Activated CD4-positive, alpha-beta T cell treated with anti-CD3 and anti-CD28 coated beads for 48 hours (primary cell): Measurements from ENCODE around the gene TVP23B.
"Not testable (repeated sequence)": the region's sequence is repeated elsewhere in the genome, so short reads cannot be mapped to it uniquely, and the experiment has no call there.

ENCODE experiments used
- DNase-seq: peaks from one replicate; pipeline ENCODE4 v3.0.0-alpha.2; 2020

TVP23B gene

GRCh38 chr17:18780991-18781718 lies at the start of gene TVP23B:
Gene TVP23B (plus strand): TSS chr17:18781183. CDS start chr17:18781294, 111 bp downstream.
- DNase-seq, result peak; percentile 98

- DNase-seq, result not testable (repeated sequence)
Measured at GRCh38 chr17:18732438-18732837, 48.5 kb upstream of the TVP23B start.

GRCh38 chr17:18733350-18733749 lies 47.6 kb upstream of the TVP23B start:
- DNase-seq, result not testable (repeated sequence)

- DNase-seq, result not testable (repeated sequence)
Measured at GRCh38 chr17:18739616-18740391, 41.2 kb upstream of the TVP23B start.

- not testable (repeated sequence) for DNase-seq
Measured at GRCh38 chr17:18741228-18741627, 39.8 kb upstream of the TVP23B start.

- DNase-seq, result not testable (repeated sequence)
Measured at GRCh38 chr17:18743699-18744421, 37.1 kb upstream of the TVP23B start, which contains the start of gene FBXW10. Gene FBXW10 (plus strand): TSS chr17:18744054. CDS start chr17:18744245, 191 bp downstream.

GRCh38 chr17:18744726-18745125 lies 36.3 kb upstream of the TVP23B start:
- DNase-seq, result not testable (repeated sequence)

- not testable (repeated sequence) for DNase-seq
Measured at GRCh38 chr17:18746551-18746950, 34.4 kb upstream of the TVP23B start.

- not testable (repeated sequence) for DNase-seq
Measured at GRCh38 chr17:18747501-18747900, 33.5 kb upstream of the TVP23B start.

GRCh38 chr17:18750242-18750641 lies 30.7 kb upstream of the TVP23B start:
- DNase-seq, result not testable (repeated sequence)

GRCh38 chr17:18753829-18754409 lies 27.1 kb upstream of the TVP23B start:
- DNase-seq, result not testable (repeated sequence)

GRCh38 chr17:18755969-18756368 lies 25.0 kb upstream of the TVP23B start:
- not testable (repeated sequence) for DNase-seq

GRCh38 chr17:18757368-18758044 lies 23.5 kb upstream of the TVP23B start:
- not testable (repeated sequence) for DNase-seq

- not testable (repeated sequence) for DNase-seq
Measured at GRCh38 chr17:18758344-18758743, 22.6 kb upstream of the TVP23B start.

- not testable (repeated sequence) for DNase-seq
Measured at GRCh38 chr17:18760221-18760620, 20.8 kb upstream of the TVP23B start.

- DNase-seq, result not testable (repeated sequence)
Measured at GRCh38 chr17:18770572-18770971, 10.4 kb upstream of the TVP23B start.

GRCh38 chr17:18771066-18771465 lies 9.9 kb upstream of the TVP23B start:
- DNase-seq, result not testable (repeated sequence)

GRCh38 chr17:18772471-18772870 lies 8.5 kb upstream of the TVP23B start:
- no peak for DNase-seq

GRCh38 chr17:18781805-18782204 lies 822 bp downstream of the TVP23B start:
- not testable (repeated sequence) for DNase-seq

- not testable (repeated sequence) for DNase-seq
Measured at GRCh38 chr17:18785933-18786332, 5.0 kb downstream of the TVP23B start.

- not testable (repeated sequence) for DNase-seq
Measured at GRCh38 chr17:18786890-18787289, 5.9 kb downstream of the TVP23B start.

- DNase-seq, result not testable (repeated sequence)
Measured at GRCh38 chr17:18791402-18791801, 10.4 kb downstream of the TVP23B start.
